Measurements from ENCODE around the gene ZNF366. TPM values are rescaled to one million over a fixed set of nuclear protein-coding genes. Genes with fewer than 3 reads are reported as not detected.

ZNF366 gene
- total RNA-seq, 4 donors from 2014 or later = 1.3 to 14.7 (median 3.0) TPM

DNA sequence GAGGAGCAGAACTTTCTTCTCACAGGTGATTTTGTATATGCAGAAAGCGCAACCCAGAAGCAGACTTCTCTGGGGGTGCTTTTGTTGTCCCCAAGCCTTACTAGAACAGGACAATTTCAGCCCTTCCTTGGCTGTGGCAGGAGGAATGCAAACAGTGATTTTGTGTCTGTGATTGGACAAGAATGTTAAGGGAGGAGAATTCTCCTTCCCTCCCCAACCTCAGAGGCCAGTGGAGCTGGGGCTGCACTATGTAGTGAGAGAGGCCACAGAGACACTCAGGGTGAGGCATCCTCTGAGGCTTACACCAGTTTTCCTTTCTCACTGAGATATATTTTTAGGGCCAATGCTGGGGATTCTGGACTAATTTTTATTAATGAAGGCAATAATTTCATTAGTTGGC is 58.8 kb downstream of the ZNF366 start:
- no peak for TF ChIP-seq CTCF (IDR thresholded peaks at IDR 0.05)
- TF ChIP-seq POLR2A (IDR thresholded peaks at IDR 0.05) = no peak
- 3 to 95% methylated on average over 1 of the region's 1 CpG for WGBS, 2 donors
- H3K27me3 ChIP-seq = no peaks in the 10 kb centered on the region
- no peaks in the 10 kb centered on the region for H3K36me3 ChIP-seq
- H3K27ac ChIP-seq = no peak overlapping the region
- intact Hi-C loops (cut with DNase I) = no loop called here
- H3K4me1 ChIP-seq = peaks cover 23 to 51% of the 10 kb centered on the region in 2 donors
- H3K4me3 ChIP-seq (replicated peaks in 1 of 3) = no peak overlapping the region
- no peak for DNase-seq
- no peaks in the 10 kb centered on the region for H3K9me3 ChIP-seq

DNA sequence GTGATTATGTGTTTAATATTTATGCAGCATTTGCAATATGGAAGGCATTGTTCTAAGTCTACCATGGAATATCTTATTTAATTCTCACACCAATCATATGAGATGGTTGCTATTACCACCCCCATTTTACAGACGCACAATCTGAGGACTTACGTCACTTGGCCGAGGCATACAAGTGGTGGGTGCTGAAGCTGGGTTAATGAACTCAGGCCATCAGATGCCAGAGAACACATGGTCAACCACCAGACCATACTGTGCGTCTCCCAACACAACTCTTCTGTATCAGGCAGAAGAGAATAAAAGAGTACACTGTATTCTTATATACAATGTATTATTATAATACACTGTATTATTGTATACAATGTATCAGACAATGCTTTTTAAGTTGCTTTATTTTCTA is 59.5 kb downstream of the ZNF366 start:
- intact Hi-C loops (cut with DNase I) = no loop called here
- Histone ChIP-seq H3K36me3 (no peaks in the 10 kb centered on the region), H3K27ac (no peak overlapping the region), H3K9me3 (no peaks in the 10 kb centered on the region), H3K27me3 (no peaks in the 10 kb centered on the region), H3K4me3 (replicated peaks in 1 of 3) (no peak overlapping the region), H3K4me1 (peaks cover 17 to 47% of the 10 kb centered on the region in 2 donors)
- WGBS, 2 donors = 92 to 95% methylated on average over 4 of the region's 4 CpGs
- no peak for TF ChIP-seq POLR2A (IDR thresholded peaks at IDR 0.05)
- TF ChIP-seq CTCF (IDR thresholded peaks at IDR 0.05) = no peak
- no peak for DNase-seq

DNA sequence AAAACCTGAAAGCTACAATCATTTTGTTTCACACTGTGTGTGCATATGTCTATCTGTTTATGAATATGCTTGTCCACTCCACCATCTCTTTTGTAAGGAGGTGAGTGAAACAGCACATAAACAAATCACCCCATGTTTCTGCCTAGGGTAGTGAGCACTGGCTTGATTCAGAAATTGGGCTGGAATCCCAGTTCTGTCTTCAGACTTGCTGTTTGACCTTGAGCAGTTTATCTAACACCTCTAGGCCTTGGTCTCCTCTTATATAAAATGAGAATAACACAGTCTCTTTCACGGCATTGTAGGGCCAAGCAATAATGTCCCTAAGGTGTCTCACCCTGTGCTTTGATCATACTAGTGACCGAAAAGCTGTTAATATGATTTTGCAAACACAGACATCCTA is 61.2 kb downstream of the ZNF366 start:
- H3K4me1 ChIP-seq = peaks cover 3 to 37% of the 10 kb centered on the region in 2 donors
- no peaks in the 10 kb centered on the region for H3K27me3 ChIP-seq
- TF ChIP-seq POLR2A (IDR thresholded peaks at IDR 0.05) (no peak), CTCF (IDR thresholded peaks at IDR 0.05) (no peak)
- H3K36me3 ChIP-seq = no peaks in the 10 kb centered on the region
- H3K27ac ChIP-seq = peak overlapping the region; percentile 5 to 49 (median 11)
- H3K9me3 ChIP-seq = no peaks in the 10 kb centered on the region
- no peak for DNase-seq
- H3K4me3 ChIP-seq (replicated peaks in 1 of 3) = no peak overlapping the region
- WGBS, 2 donors = 39 to 67% methylated on average over 2 of the region's 2 CpGs
- intact Hi-C loops (cut with DNase I) = no loop called here

DNA sequence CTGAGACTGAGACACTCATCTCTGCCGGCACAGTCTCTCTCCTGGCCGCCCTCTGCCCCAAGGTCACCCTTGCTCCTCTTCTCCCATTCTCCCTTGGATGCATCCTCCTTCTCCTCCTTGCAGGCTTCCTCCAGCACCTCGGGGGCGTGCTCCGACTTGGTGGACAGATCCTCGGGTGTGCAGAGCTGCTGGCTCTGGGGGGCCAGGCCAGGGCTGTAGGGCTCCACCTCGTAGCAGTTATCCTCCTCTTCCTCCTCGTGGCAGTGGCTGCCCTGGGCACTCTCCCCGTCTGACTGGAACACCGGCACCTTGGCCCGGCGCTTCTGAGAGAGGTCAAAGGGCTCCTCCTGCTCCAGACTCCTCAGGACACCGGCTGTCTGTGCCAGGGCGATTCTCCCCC is 63.3 kb downstream of the ZNF366 start:
- WGBS, 2 donors = 43 to 73% methylated on average over 14 of the region's 14 CpGs
- H3K4me1 ChIP-seq = peaks cover 3 to 50% of the 10 kb centered on the region in 2 donors
- no peaks in the 10 kb centered on the region for H3K9me3 ChIP-seq
- H3K4me3 ChIP-seq (replicated peaks in 1 of 3) = no peak overlapping the region
- no peaks in the 10 kb centered on the region for H3K36me3 ChIP-seq
- H3K27me3 ChIP-seq = no peaks in the 10 kb centered on the region
- no peak for TF ChIP-seq POLR2A (IDR thresholded peaks at IDR 0.05)
- no peak for TF ChIP-seq CTCF (IDR thresholded peaks at IDR 0.05)
- DNase-seq = no peak
- intact Hi-C loops (cut with DNase I) = no loop called here
- no peak overlapping the region for H3K27ac ChIP-seq

GRCh38 chr5:72441862-72442540 is 65.2 kb downstream of the ZNF366 start:
- Histone ChIP-seq H3K27me3 (no peaks in the 10 kb centered on the region), H3K4me3 (replicated peaks in 1 of 3) (no peak overlapping the region), H3K9me3 (no peaks in the 10 kb centered on the region), H3K36me3 (no peaks in the 10 kb centered on the region), H3K27ac (peak overlapping the region in 1 of 3 donors; percentile 12), H3K4me1 (peaks cover 3 to 50% of the 10 kb centered on the region in 2 donors)
- no peak for DNase-seq
- intact Hi-C loops (cut with DNase I) = no loop called here
- WGBS, 2 donors = 91 to 99% methylated on average over 3 of the region's 3 CpGs
- no peak for TF ChIP-seq POLR2A (IDR thresholded peaks at IDR 0.05)
- TF ChIP-seq CTCF (IDR thresholded peaks at IDR 0.05) = no peak
